GM19328 (cell line): Measurements from ENCODE around the gene SSNA1.

ENCODE experiments used
- ATAC-seq: cut with Tn5 transposase; IDR thresholded peaks from one replicate; pipeline ENCODE4 v1.9.1; 2021; ENCODE audit warnings: mild to moderate bottlenecking, moderate library complexity; ENCODE audit not compliant: unreplicated experiment

SSNA1 gene

GRCh38 chr9:137181680-137182079 is 6.8 kb upstream of the SSNA1 start:
- no peak for ATAC-seq

GRCh38 chr9:137182836-137183235 is 5.6 kb upstream of the SSNA1 start:
- ATAC-seq: no peak

- no peak for ATAC-seq
Observed at GRCh38 chr9:137183980-137184595, 4.4 kb upstream of the SSNA1 start.

- ATAC-seq: no peak
Observed at GRCh38 chr9:137184881-137185660, 3.4 kb upstream of the SSNA1 start.

- no peak for ATAC-seq
Observed at GRCh38 chr9:137185921-137186320, 2.6 kb upstream of the SSNA1 start.

GRCh38 chr9:137186385-137186784 is 2.1 kb upstream of the SSNA1 start:
- no peak for ATAC-seq

GRCh38 chr9:137187386-137187785 is 1.1 kb upstream of the SSNA1 start:
- no peak for ATAC-seq

GRCh38 chr9:137188086-137188489 is 388 bp upstream of the SSNA1 start:
- no peak for ATAC-seq

GRCh38 chr9:137189297-137190295 is 1.1 kb downstream of the SSNA1 start:
- no peak for ATAC-seq

- ATAC-seq: no peak
Observed at GRCh38 chr9:137190315-137190856, 1.9 kb downstream of the SSNA1 start.

- no peak for ATAC-seq
Observed at GRCh38 chr9:137191245-137191644, 2.8 kb downstream of the SSNA1 start.

- ATAC-seq: no peak
Observed at GRCh38 chr9:137191691-137192447, 3.4 kb downstream of the SSNA1 start.

GRCh38 chr9:137192448-137192780 is 3.9 kb downstream of the SSNA1 start:
- ATAC-seq: no peak

GRCh38 chr9:137192859-137193258 is 4.4 kb downstream of the SSNA1 start:
- no peak for ATAC-seq

GRCh38 chr9:137193771-137194170 is 5.3 kb downstream of the SSNA1 start:
- ATAC-seq: no peak

- ATAC-seq: no peak
Observed at GRCh38 chr9:137194388-137194787, 5.9 kb downstream of the SSNA1 start.

GRCh38 chr9:137194909-137195308 is 6.4 kb downstream of the SSNA1 start:
- ATAC-seq: no peak

GRCh38 chr9:137195525-137196220 is 7.2 kb downstream of the SSNA1 start:
- ATAC-seq: no peak

- ATAC-seq: no peak
Observed at GRCh38 chr9:137198051-137198901, 9.8 kb downstream of the SSNA1 start.
